GM19043 (cell line): ENCODE measurements around the gene MYO9A.

Experiments used
- ATAC-seq: cut with Tn5 transposase; IDR thresholded peaks from one replicate; pipeline ENCODE4 v1.9.1; 2021; ENCODE audit warnings: low read depth; ENCODE audit not compliant: unreplicated experiment

The MYO9A gene

GRCh38 chr15:72118017-72118978, at the start of gene MYO9A, which contains the start of gene SENP8:
MYO9A (minus strand) TSS chr15:72118150; CDS start chr15:72046563, 71,587 bp downstream.
SENP8 (plus strand) TSS chr15:72118403; CDS start chr15:72139624, 21,221 bp downstream.
- ATAC-seq: peak; percentile 47

GRCh38 chr15:72167445-72167844, 49.5 kb upstream of the MYO9A start:
- ATAC-seq: no peak

GRCh38 chr15:72166716-72167417, 48.9 kb upstream of the MYO9A start:
- ATAC-seq: no peak

GRCh38 chr15:72163719-72164118, 45.8 kb upstream of the MYO9A start:
- ATAC-seq: no peak

- no peak for ATAC-seq
Measured at GRCh38 chr15:72162569-72162968, 44.6 kb upstream of the MYO9A start.

GRCh38 chr15:72161361-72162132, 43.6 kb upstream of the MYO9A start:
- ATAC-seq: no peak

GRCh38 chr15:72160696-72161245, 42.8 kb upstream of the MYO9A start:
- no peak for ATAC-seq

GRCh38 chr15:72156928-72157327, 39.0 kb upstream of the MYO9A start:
- ATAC-seq: no peak

GRCh38 chr15:72155635-72156616, 38.0 kb upstream of the MYO9A start:
- peak; percentile 66 for ATAC-seq

- no peak for ATAC-seq
Measured at GRCh38 chr15:72155003-72155621, 37.2 kb upstream of the MYO9A start.

- ATAC-seq: no peak
Measured at GRCh38 chr15:72154316-72154715, 36.4 kb upstream of the MYO9A start.

- ATAC-seq: no peak
Measured at GRCh38 chr15:72153269-72154000, 35.5 kb upstream of the MYO9A start.

GRCh38 chr15:72147418-72147817, 29.5 kb upstream of the MYO9A start:
- no peak for ATAC-seq

GRCh38 chr15:72146934-72147333, 29.0 kb upstream of the MYO9A start:
- ATAC-seq: no peak

GRCh38 chr15:72146221-72146620, 28.3 kb upstream of the MYO9A start:
- ATAC-seq: no peak

GRCh38 chr15:72141171-72142084, 23.5 kb upstream of the MYO9A start:
- peak; percentile 100 for ATAC-seq

- no peak for ATAC-seq
Measured at GRCh38 chr15:72140088-72140487, 22.1 kb upstream of the MYO9A start.
